ENCODE measurements around the gene TNRC18. TPM values are rescaled to one million over a fixed set of nuclear protein-coding genes. Genes with fewer than 3 reads are reported as not detected.

TNRC18 gene
- total RNA-seq, 2 experiments from 2014 or later = 12.2 to 64.2 TPM

DNA sequence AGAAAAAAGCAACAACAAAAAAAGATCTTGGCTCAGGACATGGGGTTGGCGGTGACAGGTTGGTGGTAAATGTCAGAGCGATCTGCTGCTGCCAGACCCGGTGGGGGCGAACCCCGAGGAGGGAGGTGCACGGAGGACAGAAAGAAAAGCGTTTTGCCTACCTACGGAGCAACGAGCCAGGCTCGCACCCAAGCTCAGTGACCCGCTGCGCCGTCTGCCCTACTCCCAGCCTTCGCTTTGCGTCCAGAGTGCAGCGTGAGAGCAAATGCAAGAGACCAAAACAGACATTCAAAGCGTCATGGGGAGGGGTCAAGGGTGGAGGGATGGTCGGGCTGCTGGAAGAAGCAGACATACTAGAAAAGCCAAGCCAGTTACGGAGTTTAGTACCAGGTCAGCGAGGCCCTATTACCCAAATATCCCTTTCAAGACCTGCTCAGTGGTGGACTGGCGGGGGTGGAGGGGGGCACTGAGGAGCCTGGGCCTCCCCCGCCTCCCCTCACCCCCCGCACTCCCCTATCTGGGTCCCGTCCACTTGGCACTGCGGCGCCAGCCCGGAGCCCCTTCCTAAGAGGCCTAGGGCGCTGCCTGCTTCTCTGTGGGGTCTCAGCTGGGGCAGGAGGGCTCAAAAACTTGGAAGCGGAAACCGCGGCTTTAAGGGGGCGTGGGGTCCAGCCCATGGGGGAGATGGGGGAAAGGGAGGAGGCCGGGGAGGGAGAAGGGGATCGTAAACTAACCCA, 74.0 kb downstream of the TNRC18 start:
- H3K9me3 ChIP-seq (ENCODE audit: low read length) = no peaks in the 10 kb centered on the region
- BruUV-seq (replicated peaks) = no TSS peak
- no peak overlapping the region for H3K4me2 ChIP-seq (ENCODE audit: low read length)
- ChIA-PET POLR2A (no interaction called here), CTCF (ENCODE audit: unreplicated experiment) (no interaction called here)
- no peak overlapping the region for H3K27ac ChIP-seq (ENCODE audit: low read depth, low read length, poor library complexity, severe bottlenecking)
- no peaks in the 10 kb centered on the region for H4K20me1 ChIP-seq (ENCODE audit: insufficient read depth, low read length)
- H3K4me3 ChIP-seq (ENCODE audit: low read depth, low read length, poor library complexity, severe bottlenecking) = no peak overlapping the region
- peaks cover 2% of the 10 kb centered on the region for H3K4me1 ChIP-seq (ENCODE audit: insufficient read depth, low read length, poor library complexity, severe bottlenecking)
- no peak overlapping the region for H2AFZ ChIP-seq (ENCODE audit: low read length)
- no peaks in the 10 kb centered on the region for H3K79me2 ChIP-seq (ENCODE audit: insufficient read depth, low read depth, low read length)
- intact Hi-C loops (cut with micrococcal nuclease; ENCODE audit: unreplicated experiment) = no loop called here
- TF ChIP-seq EZH2phosphoT487 (IDR thresholded peaks at IDR 0.05; ENCODE audit: borderline replicate concordance, low read depth, low read length) = no peak
- TF ChIP-seq, protein P1, sequence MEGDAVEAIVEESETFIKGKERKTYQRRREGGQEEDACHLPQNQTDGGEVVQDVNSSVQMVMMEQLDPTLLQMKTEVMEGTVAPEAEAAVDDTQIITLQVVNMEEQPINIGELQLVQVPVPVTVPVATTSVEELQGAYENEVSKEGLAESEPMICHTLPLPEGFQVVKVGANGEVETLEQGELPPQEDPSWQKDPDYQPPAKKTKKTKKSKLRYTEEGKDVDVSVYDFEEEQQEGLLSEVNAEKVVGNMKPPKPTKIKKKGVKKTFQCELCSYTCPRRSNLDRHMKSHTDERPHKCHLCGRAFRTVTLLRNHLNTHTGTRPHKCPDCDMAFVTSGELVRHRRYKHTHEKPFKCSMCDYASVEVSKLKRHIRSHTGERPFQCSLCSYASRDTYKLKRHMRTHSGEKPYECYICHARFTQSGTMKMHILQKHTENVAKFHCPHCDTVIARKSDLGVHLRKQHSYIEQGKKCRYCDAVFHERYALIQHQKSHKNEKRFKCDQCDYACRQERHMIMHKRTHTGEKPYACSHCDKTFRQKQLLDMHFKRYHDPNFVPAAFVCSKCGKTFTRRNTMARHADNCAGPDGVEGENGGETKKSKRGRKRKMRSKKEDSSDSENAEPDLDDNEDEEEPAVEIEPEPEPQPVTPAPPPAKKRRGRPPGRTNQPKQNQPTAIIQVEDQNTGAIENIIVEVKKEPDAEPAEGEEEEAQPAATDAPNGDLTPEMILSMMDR (conservative IDR thresholded peaks at IDR 0.05; ENCODE audit: low read length) = no peak
- H3K36me3 ChIP-seq (ENCODE audit: insufficient read depth, low read length) = peaks cover 4% of the 10 kb centered on the region; the same call in 1 of the 2 replicates
- DNase-seq (ENCODE audit: low spot score) = no peak
- no peaks in the 10 kb centered on the region for H3K9me2 ChIP-seq (ENCODE audit: insufficient read depth, low read length)

GRCh38 chr7:5349005-5349380, 74.6 kb downstream of the TNRC18 start:
- ChIA-PET POLR2A (no interaction called here), CTCF (ENCODE audit: unreplicated experiment) (no interaction called here)
- H3K9me2 ChIP-seq (ENCODE audit: insufficient read depth, low read length) = no peaks in the 10 kb centered on the region
- no peak overlapping the region for H2AFZ ChIP-seq (ENCODE audit: low read length)
- no peak overlapping the region for H3K27ac ChIP-seq (ENCODE audit: low read depth, low read length, poor library complexity, severe bottlenecking)
- peaks cover 4% of the 10 kb centered on the region; the same call in 1 of the 2 replicates for H3K36me3 ChIP-seq (ENCODE audit: insufficient read depth, low read length)
- DNase-seq (ENCODE audit: low spot score) = no peak
- TF ChIP-seq, protein P1 (conservative IDR thresholded peaks at IDR 0.05; ENCODE audit: low read length) = no peak
- TF ChIP-seq EZH2phosphoT487 (IDR thresholded peaks at IDR 0.05; ENCODE audit: borderline replicate concordance, low read depth, low read length) = no peak
- H3K4me3 ChIP-seq (ENCODE audit: low read depth, low read length, poor library complexity, severe bottlenecking) = no peak overlapping the region
- no peaks in the 10 kb centered on the region for H3K9me3 ChIP-seq (ENCODE audit: low read length)
- H3K4me2 ChIP-seq (ENCODE audit: low read length) = no peak overlapping the region
- H4K20me1 ChIP-seq (ENCODE audit: insufficient read depth, low read length) = no peaks in the 10 kb centered on the region
- no peaks in the 10 kb centered on the region for H3K4me1 ChIP-seq (ENCODE audit: insufficient read depth, low read length, poor library complexity, severe bottlenecking)
- H3K79me2 ChIP-seq (ENCODE audit: insufficient read depth, low read depth, low read length) = no peaks in the 10 kb centered on the region
- intact Hi-C loops (cut with micrococcal nuclease; ENCODE audit: unreplicated experiment) = no loop called here
- BruUV-seq (replicated peaks) = no TSS peak
